ENCODE data around the gene AHDC1. TPM values are rescaled to one million over a fixed set of nuclear protein-coding genes. Genes with fewer than 3 reads are reported as not detected.

AHDC1 gene
- total and polyA plus RNA-seq, 9 donors, result 11.2 to 159 (median 82.1) TPM

GRCh38 chr1:27590917-27591508, 12.9 kb downstream of the AHDC1 start:
- WGBS, 3 donors, result 49 to 60% (median 55%) methylated on average over 5 of the region's 5 CpGs

GRCh38 chr1:27589841-27590426, 14.0 kb downstream of the AHDC1 start:
- TF ChIP-seq POLR2A (IDR thresholded peaks at IDR 0.05), result no peak
- TF ChIP-seq CTCF (IDR thresholded peaks at IDR 0.05), result no peak
- TF ChIP-seq EP300 (IDR thresholded peaks at IDR 0.05), result no peak
- Histone ChIP-seq H3K4me1 (ENCODE audit: insufficient read depth) (peaks cover 56% of the 10 kb centered on the region), H3K4me3 (no peak overlapping the region), H3K27me3 (no peaks in the 10 kb centered on the region), H3K36me3 (no peaks in the 10 kb centered on the region), H3K27ac (peak overlapping the region; percentile 71 to 73), H3K9me3 (no peaks in the 10 kb centered on the region)
- intact Hi-C loops (cut with DNase I), result no loop called here
- peak; percentile 64 to 79 (median 75) for DNase-seq
- WGBS, 3 donors, result 21 to 32% (median 23%) methylated on average over 13 of the region's 13 CpGs

More at GRCh38 chr1:27590917-27591508, 12.9 kb downstream of the AHDC1 start:
- no peak overlapping the region for H3K4me3 ChIP-seq
- TF ChIP-seq CTCF (IDR thresholded peaks at IDR 0.05) (no peak), POLR2A (IDR thresholded peaks at IDR 0.05) (no peak), EP300 (IDR thresholded peaks at IDR 0.05) (no peak)
- no peaks in the 10 kb centered on the region for H3K36me3 ChIP-seq
- peak overlapping the region; percentile 71 to 73 for H3K27ac ChIP-seq
- H3K4me1 ChIP-seq (ENCODE audit: insufficient read depth), result peaks cover 61% of the 10 kb centered on the region
- H3K9me3 ChIP-seq, result no peaks in the 10 kb centered on the region
- no peaks in the 10 kb centered on the region for H3K27me3 ChIP-seq
- intact Hi-C loops (cut with DNase I), result no loop called here
- peak in 1 of 5 donors; percentile 32 for DNase-seq

DNA sequence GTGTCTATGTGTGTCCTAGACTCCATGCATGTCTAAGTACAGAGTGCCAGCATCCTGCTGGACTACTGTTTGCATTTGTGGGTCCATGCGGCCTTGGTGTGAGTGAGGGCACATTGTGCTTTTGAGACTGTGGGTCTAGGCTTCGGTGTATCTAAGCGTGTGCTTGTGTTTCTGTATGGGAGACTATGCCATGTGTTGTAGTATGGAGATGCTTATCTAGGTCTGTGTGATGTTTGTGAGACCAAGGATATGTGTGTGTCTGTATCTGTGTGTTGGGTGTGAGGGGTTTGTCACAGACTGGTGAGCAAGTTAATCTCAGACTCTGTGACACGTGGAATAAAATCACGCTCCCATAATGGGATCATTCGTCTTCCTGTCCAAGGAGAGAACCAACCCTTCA, 14.5 kb downstream of the AHDC1 start:
- H3K4me3 ChIP-seq, result no peak overlapping the region
- WGBS, 3 donors, result 59 to 67% (median 65%) methylated on average over 6 of the region's 6 CpGs
- intact Hi-C loops (cut with DNase I), result no loop called here
- TF ChIP-seq CTCF (IDR thresholded peaks at IDR 0.05) (no peak), EP300 (IDR thresholded peaks at IDR 0.05) (no peak), POLR2A (IDR thresholded peaks at IDR 0.05) (no peak)
- H3K36me3 ChIP-seq, result no peaks in the 10 kb centered on the region
- no peaks in the 10 kb centered on the region for H3K9me3 ChIP-seq
- no peaks in the 10 kb centered on the region for H3K27me3 ChIP-seq
- no peak for DNase-seq
- H3K27ac ChIP-seq, result peak overlapping the region; percentile 71 to 73
- H3K4me1 ChIP-seq (ENCODE audit: insufficient read depth), result peaks cover 52% of the 10 kb centered on the region

- H3K27me3 ChIP-seq, result no peaks in the 10 kb centered on the region
- H3K36me3 ChIP-seq, result no peaks in the 10 kb centered on the region
- peaks cover 44% of the 10 kb centered on the region for H3K4me1 ChIP-seq (ENCODE audit: insufficient read depth)
- peak in 3 of 5 donors; percentile 53 to 67 (median 64) for DNase-seq
- intact Hi-C loops (cut with DNase I), result no loop called here
- H3K4me3 ChIP-seq, result no peak overlapping the region
- TF ChIP-seq POLR2A (IDR thresholded peaks at IDR 0.05) (no peak), EP300 (IDR thresholded peaks at IDR 0.05) (no peak), CTCF (IDR thresholded peaks at IDR 0.05) (no peak)
- H3K9me3 ChIP-seq, result no peaks in the 10 kb centered on the region
- WGBS, 3 donors, result 14 to 19% (median 18%) methylated on average over 12 of the region's 12 CpGs
- H3K27ac ChIP-seq, result peak overlapping the region in 1 of 2 donors; percentile 71
Observed at GRCh38 chr1:27588256-27589232, 15.4 kb downstream of the AHDC1 start.

Data from ovary (tissue), 9 donors.